Lung (tissue), 12 donors: Measurements from ENCODE around the gene MUC6. TPM values are rescaled to one million over a fixed set of nuclear protein-coding genes. Genes with fewer than 3 reads are reported as not detected.

Experiments used
- ATAC-seq: fragments of 200-7000 bp; cut with Tn5 transposase; one replicate; pipeline ENCODE4 v1.9.1; 2020; ENCODE audit warnings: moderate number of reproducible peaks; ENCODE audit not compliant: insufficient read depth, low FRiP score
- DNase-seq, 3 donors: peaks; one replicate each; pipeline ENCODE4 v3.0.0-alpha.2; 2013 to 2017
- H3K27ac ChIP-seq, 2 donors: one replicate each; pipeline ENCODE4 v1.5.1; 2013; ENCODE audit warnings: mild to moderate bottlenecking in 2 of 2, moderate library complexity in 2 of 2, control low read depth in 1 of 2, inconsistent platforms in 1 of 2, low read depth in 1 of 2, low read length in 1 of 2
- H3K27me3 ChIP-seq, 3 donors: one replicate each; pipeline ENCODE4 v1.5.1; 2013; ENCODE audit warnings: low read length in 2 of 3; ENCODE audit not compliant: control insufficient read depth in 3 of 3, insufficient read depth in 3 of 3
- H3K36me3 ChIP-seq, 4 donors: one replicate each; pipeline ENCODE4 v1.5.1; 2013; ENCODE audit warnings: low read length in 4 of 4, mild to moderate bottlenecking in 1 of 4, moderate library complexity in 1 of 4; ENCODE audit not compliant: control insufficient read depth in 4 of 4, insufficient read depth in 4 of 4
- H3K4me1 ChIP-seq, 5 donors: one replicate each; pipeline ENCODE4 v1.5.1; 2013; ENCODE audit warnings: low read length in 5 of 5, mild to moderate bottlenecking in 2 of 5, moderate library complexity in 1 of 5; ENCODE audit not compliant: control insufficient read depth in 5 of 5, insufficient read depth in 5 of 5
- H3K4me3 ChIP-seq: one replicate; pipeline ENCODE4 v1.5.1; 2013; ENCODE audit warnings: mild to moderate bottlenecking, control low read depth, moderate library complexity
- H3K9ac ChIP-seq, 2 donors: one replicate each; pipeline ENCODE4 v1.5.1; 2013; ENCODE audit warnings: low read length in 2 of 2, control low read depth in 1 of 2; ENCODE audit not compliant: insufficient read depth in 1 of 2
- H3K9me3 ChIP-seq, 4 donors: one replicate each; pipeline ENCODE4 v1.5.1; 2013; ENCODE audit warnings: low read length in 3 of 4, mild to moderate bottlenecking in 1 of 4, moderate library complexity in 1 of 4; ENCODE audit not compliant: control insufficient read depth in 4 of 4, insufficient read depth in 3 of 4
- WGBS, 2 donors: extraction: QIAGEN DNeasy Blood & Tissue Kit; methylation state at CpG; one replicate each; pipeline ENCODE4 v1.1.7; 2013; 5-methylcytosine and 5-hydroxymethylcytosine counted together
- polyA plus RNA-seq, 2 donors: library from polyadenylated mRNA; stranded (reverse); fragments of 200-250 nt; gene quantifications; one replicate each; pipeline ENCODE4 v1.2.1, GENCODE V29; 2013
- total RNA-seq, 2 donors: library from RNA; depleted of rRNA in 1 of 2; stranded (reverse); fragments of >200 nt in 1 of 2; gene quantifications; one replicate each; pipeline ENCODE4 v1.2.1, GENCODE V29; 2014 to 2021
- TF ChIP-seq, protein P1 (sequence below): IDR thresholded peaks from 2 replicates; pipeline ENCODE4 v1.5.1; 2012; ENCODE audit warnings: mild to moderate bottlenecking; ENCODE audit errors: control extremely low read depth, extremely low read depth
- donor health status: control.
- donor health status: control.
- donor health status: Bipolar disorder and iron deficiency.
- donor health status: healthy.
- donor health status: DM: yes; HTN: yes; CAD: no.

Gene MUC6
- total and polyA plus RNA-seq, 4 donors, result 0.01 to 0.92 (median 0.06) TPM; not detected in 1

DNA sequence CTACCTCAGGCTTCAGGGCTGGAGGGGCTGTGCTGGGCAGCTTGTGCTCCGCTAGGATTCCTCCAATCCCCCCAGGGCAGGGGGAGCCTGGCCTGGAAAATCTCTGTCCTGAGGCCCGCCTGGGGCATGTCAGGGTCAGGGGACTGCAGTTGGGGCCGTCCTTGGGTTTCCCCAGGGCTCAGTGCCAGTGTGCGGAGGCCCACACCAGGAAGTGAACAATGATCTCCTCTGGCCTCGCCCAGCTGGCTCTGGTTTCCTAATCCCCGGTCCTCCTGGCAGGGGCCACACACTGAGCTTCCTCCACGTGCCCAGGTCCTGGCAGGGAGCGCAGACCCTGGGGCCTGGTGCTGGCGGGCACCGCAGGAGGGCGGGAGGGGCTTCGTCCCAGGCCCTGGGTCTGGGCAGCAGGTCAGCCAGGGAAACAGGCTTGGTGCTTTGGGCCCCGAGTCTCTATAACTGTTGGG lies 36.8 kb upstream of the MUC6 start:
- DNase-seq (peak; percentile 72 to 85 (median 72)), ATAC-seq (peak; percentile 51)
- H3K4me1 ChIP-seq, result peaks cover 0 to 20% (median 12%) of the 10 kb centered on the region in 5 donors
- TF ChIP-seq, protein P1, sequence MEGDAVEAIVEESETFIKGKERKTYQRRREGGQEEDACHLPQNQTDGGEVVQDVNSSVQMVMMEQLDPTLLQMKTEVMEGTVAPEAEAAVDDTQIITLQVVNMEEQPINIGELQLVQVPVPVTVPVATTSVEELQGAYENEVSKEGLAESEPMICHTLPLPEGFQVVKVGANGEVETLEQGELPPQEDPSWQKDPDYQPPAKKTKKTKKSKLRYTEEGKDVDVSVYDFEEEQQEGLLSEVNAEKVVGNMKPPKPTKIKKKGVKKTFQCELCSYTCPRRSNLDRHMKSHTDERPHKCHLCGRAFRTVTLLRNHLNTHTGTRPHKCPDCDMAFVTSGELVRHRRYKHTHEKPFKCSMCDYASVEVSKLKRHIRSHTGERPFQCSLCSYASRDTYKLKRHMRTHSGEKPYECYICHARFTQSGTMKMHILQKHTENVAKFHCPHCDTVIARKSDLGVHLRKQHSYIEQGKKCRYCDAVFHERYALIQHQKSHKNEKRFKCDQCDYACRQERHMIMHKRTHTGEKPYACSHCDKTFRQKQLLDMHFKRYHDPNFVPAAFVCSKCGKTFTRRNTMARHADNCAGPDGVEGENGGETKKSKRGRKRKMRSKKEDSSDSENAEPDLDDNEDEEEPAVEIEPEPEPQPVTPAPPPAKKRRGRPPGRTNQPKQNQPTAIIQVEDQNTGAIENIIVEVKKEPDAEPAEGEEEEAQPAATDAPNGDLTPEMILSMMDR, result no peak
- H3K9me3 ChIP-seq, result no peaks in the 10 kb centered on the region
- no peaks in the 10 kb centered on the region for H3K27me3 ChIP-seq
- WGBS, 2 donors, result 15 to 19% methylated on average over 12 to 13 of the region's 13 CpGs
- H3K27ac ChIP-seq, result no peak overlapping the region
- no peak overlapping the region for H3K9ac ChIP-seq
- H3K4me3 ChIP-seq, result no peak overlapping the region
- no peaks in the 10 kb centered on the region for H3K36me3 ChIP-seq

DNA sequence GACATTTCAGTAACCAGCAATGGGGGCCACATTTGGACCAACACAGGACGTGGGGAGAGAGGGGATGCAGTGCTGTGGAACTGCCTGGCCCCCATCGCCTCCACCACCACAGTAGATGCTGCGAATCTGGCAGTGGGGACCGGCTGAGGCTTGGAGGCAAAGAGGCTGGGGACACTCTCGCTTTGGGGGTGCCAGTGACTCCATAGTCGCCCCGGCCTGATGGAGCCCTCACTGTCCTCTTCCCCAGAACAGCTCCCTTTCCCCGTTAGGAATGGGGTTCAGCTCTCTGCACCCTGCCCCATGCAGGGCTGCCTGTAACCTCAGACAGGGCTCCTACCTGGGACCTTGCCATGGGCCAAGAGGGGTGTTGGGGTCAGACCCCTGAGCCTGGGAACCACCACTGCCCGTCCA lies 36.3 kb upstream of the MUC6 start:
- Histone ChIP-seq H3K4me1 (peaks cover 0 to 20% (median 12%) of the 10 kb centered on the region in 5 donors), H3K27ac (no peak overlapping the region), H3K4me3 (no peak overlapping the region), H3K9ac (no peak overlapping the region), H3K9me3 (no peaks in the 10 kb centered on the region), H3K27me3 (no peaks in the 10 kb centered on the region), H3K36me3 (no peaks in the 10 kb centered on the region)
- DNase-seq, result no peak
- 85 to 89% methylated on average over 9 of the region's 9 CpGs for WGBS, 2 donors
- no peak for ATAC-seq
- TF ChIP-seq, protein P1, result no peak

DNA sequence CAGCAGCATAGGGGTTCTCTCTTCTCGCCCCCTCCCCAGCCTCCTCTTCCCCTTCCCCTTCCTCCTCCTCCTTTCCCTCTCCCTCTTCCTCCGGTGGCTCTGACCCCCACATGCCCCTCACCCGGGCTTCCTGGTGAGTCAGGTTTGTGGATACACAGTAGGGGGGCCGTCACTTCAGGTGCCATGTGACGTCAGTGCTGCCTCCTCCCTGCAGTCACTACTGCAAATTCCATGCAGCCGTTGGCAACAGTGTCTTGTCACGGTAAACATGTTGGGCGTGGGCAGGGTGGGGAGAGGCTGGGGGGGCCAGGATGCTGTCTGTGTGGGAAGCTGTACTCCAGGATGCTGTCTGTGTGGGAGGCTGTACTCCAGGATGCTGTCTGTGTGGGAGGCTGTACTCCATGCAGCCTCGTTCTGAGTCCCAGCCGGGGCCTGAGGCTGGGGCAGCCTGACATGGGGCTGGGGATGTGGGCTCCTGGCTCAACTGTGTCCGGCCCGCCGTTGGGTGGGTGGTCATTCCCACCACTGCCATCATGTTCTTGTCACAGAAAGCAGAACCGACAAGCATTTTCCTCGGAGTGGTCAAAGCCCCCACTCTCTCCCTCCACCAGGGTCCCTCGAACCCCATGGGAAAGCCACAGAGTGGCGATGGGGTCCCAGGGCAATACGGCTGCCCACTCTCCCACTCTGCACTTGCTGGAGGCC lies 35.8 kb upstream of the MUC6 start:
- Histone ChIP-seq H3K27me3 (no peaks in the 10 kb centered on the region), H3K27ac (no peak overlapping the region), H3K4me1 (peaks cover 0 to 20% (median 12%) of the 10 kb centered on the region in 5 donors), H3K9me3 (no peaks in the 10 kb centered on the region), H3K36me3 (no peaks in the 10 kb centered on the region), H3K4me3 (no peak overlapping the region), H3K9ac (no peak overlapping the region)
- ATAC-seq (no peak), DNase-seq (peak in 2 of 3 donors; percentile 19 to 31)
- WGBS, 2 donors, result 64 to 77% methylated on average over 18 of the region's 18 CpGs
- TF ChIP-seq, protein P1, result no peak
